GM18519 (cell line): ENCODE data around the gene LENG9.

ENCODE experiments used
- ATAC-seq: cut with Tn5 transposase; IDR thresholded peaks from one replicate; pipeline ENCODE4 v1.9.1; 2021; ENCODE audit warnings: mild to moderate bottlenecking, moderate library complexity; ENCODE audit not compliant: unreplicated experiment, low FRiP score

The LENG9 gene

DNA sequence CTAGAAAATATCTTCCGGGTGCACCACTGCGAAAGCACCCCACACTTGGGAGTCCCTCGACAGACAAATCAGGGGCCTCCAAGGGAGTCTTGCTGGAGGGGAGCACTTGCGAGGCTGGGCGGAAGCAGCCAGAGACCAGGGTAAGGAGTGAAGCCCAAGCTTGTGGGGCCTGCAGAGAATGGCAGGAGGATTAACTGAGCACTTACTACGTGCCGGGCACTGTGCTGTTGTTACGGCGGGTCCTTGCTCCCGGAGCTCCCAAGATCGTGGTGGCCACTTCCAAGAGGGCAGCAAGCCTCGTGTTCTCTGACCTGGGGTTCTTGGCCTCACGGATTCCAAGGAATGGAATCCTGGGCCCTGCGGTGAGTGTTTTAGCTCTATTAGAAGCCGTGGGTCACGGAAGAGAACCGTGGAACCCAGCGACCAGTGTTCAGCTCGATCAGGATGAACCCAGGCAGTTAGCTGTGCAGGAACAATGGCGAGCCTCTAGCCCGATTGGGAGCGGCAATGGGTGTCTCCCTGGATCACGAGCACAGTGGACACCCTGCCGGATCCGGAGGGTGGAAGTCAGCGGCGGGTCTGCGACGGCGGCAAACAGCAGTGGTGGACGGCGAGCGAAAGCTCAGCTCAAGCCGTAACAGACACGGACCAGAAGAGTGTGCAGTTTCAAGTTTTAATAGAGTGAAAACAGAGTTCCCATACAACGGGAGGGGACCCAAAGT is 38.8 kb downstream of the LENG9 start:
- ATAC-seq: no peak

DNA sequence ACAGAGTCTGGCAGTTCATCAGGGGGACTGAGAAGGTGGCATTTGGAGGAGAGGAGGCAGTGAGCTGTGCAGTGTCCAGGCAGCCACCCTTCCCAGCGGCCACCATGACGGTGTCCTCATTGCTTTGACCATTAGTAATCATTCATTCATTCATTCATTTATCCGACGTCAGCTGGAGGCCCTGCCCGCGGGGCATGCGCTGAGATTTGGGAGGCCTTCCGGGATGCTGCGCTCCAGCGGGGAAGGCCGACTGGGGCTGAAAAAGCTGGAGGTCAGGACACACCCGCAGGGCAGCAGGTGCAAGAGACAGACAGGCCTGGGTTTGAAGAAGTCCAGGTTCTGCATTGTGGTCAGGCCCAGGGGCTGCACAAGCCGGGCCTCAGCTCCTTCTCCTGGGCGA is 39.4 kb downstream of the LENG9 start:
- ATAC-seq: no peak

DNA sequence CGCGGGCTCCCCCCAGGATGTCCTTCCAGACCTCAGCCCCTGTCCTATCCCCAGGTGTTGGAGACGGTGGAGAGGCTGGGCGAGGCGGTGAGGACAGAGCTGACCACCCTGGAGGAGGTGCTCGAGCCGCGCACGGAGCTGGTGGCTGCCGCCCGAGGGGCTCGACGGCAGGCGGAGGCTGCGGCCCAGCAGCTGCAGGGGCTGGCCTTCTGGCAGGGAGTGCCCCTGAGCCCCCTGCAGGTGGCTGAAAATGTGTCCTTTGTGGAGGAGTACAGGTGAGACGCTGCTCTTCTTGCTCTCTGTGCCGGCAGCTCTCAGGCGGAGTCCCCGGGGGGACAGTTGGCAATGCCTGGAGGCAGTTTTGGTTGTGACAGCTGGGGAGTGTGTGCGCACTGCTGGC is 41.4 kb downstream of the LENG9 start:
- no peak for ATAC-seq

DNA sequence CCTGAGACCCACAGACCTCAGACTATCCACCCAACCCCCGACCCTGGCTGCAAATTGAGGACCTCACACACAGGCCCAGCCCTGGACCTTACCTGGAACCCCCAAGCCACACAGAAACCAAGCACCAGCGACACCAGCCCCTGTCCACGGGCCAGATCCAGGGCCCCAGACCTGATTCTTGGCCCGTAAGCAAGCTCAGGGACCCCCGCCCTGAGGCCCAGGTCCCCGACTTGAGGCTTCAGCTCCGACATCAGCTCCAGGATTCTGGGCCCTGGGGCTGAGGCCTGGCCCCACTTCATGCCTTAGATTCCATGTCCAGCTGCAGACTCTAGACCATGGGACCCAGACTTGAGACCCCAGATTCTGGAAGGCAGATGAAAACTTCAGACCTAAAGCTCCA is 42.1 kb downstream of the LENG9 start:
- no peak for ATAC-seq

DNA sequence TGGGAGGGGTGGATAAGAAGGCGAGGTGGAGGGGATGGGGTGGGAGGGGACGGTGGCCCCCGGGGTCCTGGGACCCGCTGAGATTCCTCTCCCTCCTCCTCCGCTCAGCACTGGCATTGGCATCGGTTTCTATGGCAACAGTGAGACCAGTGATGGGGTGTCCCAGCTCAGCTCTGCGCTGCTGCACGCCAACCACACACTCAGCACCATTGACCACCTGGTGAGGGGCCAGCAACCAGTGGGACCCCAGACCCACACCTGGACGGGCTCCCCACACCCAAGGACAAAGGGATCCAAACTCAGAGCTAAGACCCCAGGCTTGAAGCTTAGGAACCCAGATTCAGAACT is 42.4 kb downstream of the LENG9 start:
- ATAC-seq: no peak

DNA sequence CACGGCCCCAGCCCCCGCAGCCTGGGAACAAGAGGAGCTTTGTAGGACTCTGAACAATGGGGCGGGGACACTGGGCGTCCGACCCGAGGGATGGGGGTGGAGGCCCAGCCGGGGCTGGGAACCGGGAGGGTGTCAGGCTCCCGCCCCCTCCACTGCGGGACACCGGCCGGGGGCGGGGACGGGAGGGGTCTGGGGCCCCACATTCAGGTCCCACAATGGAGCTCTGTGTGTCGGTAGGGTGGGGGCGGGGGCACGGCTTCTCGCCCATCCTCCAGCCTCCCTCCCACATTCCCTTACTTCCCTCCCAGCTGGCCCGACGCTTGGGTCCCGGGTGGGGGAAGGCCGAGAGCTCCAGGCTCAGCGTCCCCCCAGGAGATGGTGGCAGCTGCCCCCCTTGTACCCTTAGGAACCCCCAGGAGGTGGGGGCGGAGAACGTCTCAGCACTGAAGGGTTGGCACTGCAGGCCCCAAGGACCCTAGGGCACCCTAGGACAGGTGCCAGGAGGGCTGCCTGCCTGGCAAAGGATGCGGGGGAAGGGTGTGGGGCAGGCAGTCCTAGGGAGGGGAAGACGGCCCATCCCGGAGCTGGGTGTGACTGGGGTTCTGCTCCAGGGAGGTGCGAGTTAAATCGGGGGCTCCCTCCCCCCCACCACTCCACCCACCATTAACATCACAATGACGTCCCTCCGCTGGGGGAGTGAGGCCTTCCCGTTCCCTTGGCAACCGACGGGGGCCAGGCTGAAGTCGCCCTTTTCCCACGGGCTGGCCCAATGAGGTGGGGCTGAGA is 43.0 kb downstream of the LENG9 start:
- no peak for ATAC-seq

DNA sequence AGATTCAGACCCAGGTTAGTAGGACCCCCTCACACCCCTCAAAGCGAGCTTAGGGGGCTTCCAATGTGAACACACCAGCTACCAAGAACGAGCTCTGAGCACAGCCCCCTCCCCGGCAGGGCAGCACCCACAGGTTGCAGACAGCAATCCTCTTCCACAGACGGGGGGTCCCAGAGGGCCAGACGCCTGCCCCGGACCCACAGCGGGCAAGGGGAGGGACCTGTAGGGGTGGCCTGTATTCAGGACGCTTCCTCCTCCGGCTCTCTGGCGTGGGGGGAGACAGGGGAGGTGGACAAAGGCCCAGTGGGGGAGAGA is 43.6 kb downstream of the LENG9 start:
- ATAC-seq: no peak

DNA sequence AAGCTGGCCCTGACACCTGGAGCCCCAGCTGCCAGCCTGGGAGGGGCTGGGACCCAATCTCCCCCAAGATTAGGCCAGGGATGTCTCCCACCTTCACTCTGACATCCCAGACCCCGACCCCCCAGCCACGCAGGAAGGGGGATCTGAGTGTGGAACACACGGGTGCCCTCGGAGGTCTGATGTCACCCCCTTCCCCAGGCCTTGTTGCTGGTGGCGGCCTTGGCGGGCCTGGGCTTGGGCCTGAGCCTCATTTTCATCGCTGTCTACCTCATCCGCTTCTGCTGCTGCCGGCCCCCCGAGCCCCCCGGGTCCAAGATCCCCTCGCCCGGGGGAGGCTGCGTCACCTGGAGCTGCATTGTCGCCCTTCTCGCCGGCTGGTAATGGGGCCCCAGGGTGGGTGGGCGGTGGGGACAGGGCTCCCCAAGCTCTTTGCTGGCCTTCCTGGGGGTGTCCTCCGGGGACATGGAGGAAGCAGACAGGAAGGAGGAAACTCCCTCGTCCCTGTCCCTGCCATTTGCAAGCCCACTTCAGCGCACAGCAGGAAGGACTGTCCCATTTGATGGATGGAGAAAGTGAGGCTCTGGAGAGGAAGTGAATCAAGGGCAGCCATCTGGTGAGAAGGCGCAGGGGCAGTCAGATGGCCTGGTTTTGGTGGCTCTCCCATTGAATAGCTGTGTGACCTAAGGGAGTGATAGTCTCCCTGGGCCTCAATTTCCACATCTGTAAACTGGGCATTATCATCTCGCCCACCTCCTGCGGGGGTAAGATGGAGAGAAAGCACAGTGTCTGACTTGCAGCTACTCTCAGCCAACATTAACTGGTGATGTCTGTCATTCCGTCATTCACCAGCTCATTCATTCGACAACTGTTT is 44.4 kb downstream of the LENG9 start:
- no peak for ATAC-seq

DNA sequence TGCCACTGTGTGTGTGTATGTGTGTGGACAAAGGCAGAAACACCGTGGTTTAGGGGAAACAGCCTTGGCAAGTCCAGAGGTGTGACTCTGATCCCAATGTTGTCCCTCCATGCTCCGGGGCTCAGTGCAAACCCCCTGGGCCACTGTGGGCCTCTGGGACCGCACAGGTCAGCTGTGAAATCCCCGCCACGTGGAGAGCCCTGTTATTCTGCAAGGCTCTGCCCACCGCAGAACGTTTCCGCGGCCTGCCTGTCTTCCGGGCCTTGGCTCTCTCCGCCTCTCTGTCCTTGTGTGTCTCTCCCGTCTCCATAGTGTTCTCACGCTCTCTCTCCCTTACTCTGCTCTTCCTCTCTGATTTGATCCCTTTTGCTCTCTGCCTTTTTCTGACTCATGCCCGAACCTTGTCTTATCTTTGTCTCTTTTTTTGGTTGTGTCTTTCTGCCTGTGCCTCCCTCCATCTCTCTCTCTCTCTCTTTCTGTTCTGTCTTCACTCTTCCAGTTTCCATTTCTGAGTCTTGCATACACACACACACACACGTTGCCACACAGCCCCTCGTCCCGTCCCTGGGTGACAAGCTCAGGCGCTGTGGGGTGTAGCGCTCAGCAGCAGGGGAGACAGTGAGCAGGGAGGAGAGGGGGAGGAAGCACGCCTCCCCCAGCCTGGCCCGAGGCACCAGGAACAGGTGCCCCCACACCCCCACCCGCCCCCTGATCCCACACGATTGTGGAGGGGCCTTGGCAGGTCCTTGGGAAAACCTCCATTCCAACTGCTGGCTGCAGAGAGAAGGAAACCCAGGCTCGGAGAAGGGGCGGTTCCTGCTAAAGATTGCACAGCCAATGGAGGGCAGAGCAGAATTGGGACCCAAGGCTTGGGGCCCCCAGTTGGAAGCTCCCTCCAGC is 45.3 kb downstream of the LENG9 start:
- ATAC-seq: no peak

DNA sequence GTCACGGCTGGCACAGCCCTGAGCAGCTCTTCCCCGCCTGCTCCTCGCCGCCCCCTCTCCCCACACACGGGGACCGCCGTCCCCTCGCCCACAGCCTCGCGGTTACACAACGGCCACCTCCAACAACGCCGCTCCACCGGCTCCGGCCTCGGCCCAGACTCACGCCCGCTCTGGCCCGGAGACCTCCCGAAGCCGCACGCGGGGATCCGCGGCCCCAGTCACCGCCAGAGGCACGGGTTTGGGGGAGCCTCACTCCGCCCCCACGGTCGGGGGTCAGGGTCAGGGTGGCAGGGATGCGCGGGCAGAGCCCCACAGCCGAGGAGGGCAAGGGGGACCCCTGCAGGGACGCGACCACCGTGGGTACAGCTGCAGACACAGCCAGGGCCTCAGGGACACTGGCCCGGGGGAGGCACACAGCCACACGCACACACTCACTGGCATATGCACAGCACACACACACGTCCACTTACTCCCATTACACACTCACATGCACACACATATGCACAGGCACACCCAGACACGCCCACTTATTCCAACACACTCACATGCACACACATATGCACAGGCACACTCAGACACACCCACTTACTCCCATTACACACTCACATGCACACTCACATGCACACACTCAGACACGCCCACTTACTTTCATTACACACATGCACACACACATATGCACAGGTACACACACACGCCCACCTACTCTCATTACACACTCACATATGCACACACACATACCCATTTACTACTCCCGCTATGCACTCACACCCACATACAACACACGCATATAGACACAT is 46.7 kb downstream of the LENG9 start:
- ATAC-seq: no peak

DNA sequence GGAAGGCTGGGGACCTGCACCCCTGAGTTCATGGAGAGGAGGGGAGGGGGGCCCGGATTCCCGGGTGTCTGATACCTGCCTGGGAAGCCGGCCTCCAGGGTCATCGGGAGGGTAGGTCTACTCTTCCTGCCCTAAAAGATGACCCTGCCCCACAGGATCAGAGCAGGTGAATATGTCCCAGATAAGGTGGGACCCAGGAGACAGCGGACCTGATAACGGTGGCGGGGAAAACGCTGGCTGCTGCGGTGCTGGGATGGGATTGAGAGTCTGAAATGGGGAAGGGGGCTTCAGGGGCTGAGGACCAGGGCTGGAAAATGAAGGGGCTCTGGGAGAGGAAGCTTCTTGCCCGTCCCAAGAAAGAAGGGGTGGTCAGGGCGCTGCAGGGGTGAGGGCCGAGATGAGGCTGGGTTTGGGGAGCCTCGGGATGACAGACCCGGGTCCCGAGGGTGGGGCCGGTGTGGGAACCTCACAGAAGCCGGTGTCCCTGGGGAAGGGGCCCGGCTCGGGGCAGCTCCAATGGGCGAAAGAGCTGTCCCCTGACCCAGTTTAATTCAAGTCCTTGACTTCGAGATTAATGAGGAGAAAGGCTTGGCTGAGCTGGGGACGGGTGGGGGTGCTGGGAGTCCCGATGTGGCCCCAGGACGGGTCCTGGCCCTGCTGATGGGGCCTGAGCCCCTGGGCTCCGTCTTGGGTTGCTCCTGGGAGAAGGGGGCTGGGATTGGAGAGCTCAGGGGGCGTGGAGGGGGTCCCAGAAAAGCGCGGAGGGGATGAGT is 47.5 kb downstream of the LENG9 start:
- ATAC-seq: no peak

DNA sequence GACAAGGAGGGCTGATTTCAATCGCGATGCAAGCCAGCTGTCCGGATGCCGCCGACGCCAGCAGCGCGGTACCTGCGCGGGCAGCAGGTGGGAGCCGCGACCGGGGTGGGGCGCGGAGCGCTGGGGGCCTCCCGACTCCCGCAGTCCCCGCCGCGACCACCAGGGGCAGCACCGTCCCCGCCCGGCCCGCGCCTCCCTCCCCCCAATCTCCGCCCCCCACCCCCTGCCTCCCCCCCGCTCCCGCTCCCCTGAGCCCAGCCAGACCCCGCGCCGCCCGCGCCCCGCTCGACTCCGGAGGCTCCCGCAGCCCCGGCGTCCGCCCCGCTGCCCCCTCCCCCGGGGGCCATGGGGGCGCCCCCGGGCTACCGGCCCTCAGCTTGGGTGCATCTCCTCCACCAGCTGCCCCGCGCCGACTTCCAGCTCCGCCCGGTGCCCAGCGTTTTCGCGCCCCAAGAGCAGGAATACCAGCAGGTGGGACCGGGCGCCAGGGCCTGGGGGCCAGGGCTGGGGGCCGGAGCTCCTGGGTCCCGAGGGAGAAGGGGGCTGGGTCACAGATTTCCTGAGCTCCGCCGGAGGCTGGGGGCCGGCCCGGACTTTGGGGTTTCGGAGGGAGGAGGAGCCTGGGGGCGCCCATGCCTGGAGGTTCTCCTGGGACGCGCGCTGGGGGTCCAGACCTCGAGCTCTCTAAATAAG is 48.2 kb downstream of the LENG9 start, which contains the start of gene TTYH1:
Gene TTYH1, plus strand, starts transcription at position 257 of the 693 bp plus-strand sequence. Its CDS starts 89 bp downstream, at position 346.
- ATAC-seq: no peak

DNA sequence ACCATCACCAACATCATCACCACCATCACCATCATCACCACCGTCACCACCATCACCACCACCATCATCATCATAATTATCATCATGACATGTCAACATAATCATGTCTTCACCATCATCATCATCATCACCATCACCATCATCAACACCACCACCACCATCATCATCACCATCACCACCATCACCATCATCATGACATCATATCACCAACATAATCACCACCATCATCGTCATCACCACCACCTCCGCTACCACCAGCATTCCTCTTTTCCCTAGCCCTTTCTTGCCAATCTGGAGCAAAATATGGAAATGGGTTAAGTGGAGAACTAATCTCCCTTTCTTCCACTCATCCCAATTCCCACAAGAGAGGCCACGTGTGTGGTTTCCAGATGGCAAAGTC is 49.4 kb downstream of the LENG9 start:
- ATAC-seq: no peak

DNA sequence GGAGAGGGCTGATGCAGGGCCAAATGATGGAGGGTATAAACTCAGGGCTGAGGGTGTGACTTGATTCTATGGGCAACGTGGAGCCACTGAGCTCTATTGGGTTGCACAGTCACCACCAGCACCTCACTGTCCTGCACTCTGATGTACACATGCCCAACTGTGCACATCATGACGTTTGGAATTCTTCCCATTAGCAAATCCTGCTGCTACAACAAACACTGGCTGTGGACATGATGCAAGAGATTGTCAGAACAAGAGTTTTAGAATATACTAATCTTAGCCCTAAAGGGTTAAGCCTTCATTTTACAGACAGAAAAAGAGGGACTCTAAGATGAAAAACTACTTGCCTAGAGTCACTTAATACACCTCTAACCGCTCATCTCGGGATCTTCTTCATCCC is 50.7 kb downstream of the LENG9 start:
- ATAC-seq: no peak
